ENCODE data around the gene WWP2.

GRCh38 chr16:69922200-69922599 lies 160.1 kb downstream of the WWP2 start:
- TF ChIP-seq CTCF (IDR thresholded peaks at IDR 0.05; ENCODE audit: extremely low read depth in 1 of 2, insufficient read depth in 1 of 2, low read depth in 1 of 2, low read length in 2 of 2) (no peak), JUN (IDR thresholded peaks at IDR 0.05; ENCODE audit: borderline replicate concordance, insufficient read depth, insufficient read length, low read depth) (no peak), POLR2AphosphoS5 (IDR thresholded peaks at IDR 0.05; ENCODE audit: insufficient read depth, low read depth, low read length) (no peak), POLR2A (IDR thresholded peaks at IDR 0.05; ENCODE audit: low read depth, low read length) (no peak)

Data from endothelial cell of umbilical vein (primary cell).